ENCODE data around the gene USP54.

DNA sequence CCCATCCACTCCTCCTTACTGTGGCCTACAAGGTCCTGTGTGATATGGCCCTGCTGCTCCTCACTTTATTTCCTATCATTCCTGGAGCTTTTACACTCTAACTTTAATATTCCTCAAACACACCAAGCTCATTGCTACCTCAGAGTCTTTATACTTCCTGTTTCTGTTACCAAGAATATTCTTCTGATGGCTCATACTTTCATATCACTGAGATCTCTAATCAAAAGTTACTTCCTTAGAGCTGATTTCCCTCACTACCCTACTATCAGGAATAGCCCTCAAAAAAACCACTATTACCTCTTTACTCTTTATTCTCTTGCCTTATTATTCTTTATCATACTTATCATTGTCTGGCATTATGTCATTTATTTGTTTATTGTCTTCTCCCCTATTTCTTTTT lies 89.5 kb downstream of the USP54 start:
- TF ChIP-seq, protein P1, sequence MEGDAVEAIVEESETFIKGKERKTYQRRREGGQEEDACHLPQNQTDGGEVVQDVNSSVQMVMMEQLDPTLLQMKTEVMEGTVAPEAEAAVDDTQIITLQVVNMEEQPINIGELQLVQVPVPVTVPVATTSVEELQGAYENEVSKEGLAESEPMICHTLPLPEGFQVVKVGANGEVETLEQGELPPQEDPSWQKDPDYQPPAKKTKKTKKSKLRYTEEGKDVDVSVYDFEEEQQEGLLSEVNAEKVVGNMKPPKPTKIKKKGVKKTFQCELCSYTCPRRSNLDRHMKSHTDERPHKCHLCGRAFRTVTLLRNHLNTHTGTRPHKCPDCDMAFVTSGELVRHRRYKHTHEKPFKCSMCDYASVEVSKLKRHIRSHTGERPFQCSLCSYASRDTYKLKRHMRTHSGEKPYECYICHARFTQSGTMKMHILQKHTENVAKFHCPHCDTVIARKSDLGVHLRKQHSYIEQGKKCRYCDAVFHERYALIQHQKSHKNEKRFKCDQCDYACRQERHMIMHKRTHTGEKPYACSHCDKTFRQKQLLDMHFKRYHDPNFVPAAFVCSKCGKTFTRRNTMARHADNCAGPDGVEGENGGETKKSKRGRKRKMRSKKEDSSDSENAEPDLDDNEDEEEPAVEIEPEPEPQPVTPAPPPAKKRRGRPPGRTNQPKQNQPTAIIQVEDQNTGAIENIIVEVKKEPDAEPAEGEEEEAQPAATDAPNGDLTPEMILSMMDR (conservative IDR thresholded peaks at IDR 0.05 in 1 of 2, IDR thresholded peaks at IDR 0.05 in 1 of 2; ENCODE audit: low read depth in 1 of 2, low read length in 2 of 2): no peak
- no peak for TF ChIP-seq EZH2 (IDR thresholded peaks at IDR 0.05; ENCODE audit: low read length, missing control alignments)
